ENCODE measurements around the gene DGCR2.
A peak's percentile ranks its signal among the peaks of the same experiment; 100 is the strongest.
"Not testable (repeated sequence)": the region's sequence is repeated elsewhere in the genome, so short reads cannot be mapped to it uniquely, and the experiment has no call there.

The DGCR2 gene, protein sequence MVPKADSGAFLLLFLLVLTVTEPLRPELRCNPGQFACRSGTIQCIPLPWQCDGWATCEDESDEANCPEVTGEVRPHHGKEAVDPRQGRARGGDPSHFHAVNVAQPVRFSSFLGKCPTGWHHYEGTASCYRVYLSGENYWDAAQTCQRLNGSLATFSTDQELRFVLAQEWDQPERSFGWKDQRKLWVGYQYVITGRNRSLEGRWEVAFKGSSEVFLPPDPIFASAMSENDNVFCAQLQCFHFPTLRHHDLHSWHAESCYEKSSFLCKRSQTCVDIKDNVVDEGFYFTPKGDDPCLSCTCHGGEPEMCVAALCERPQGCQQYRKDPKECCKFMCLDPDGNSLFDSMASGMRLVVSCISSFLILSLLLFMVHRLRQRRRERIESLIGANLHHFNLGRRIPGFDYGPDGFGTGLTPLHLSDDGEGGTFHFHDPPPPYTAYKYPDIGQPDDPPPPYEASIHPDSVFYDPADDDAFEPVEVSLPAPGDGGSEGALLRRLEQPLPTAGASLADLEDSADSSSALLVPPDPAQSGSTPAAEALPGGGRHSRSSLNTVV

DNA sequence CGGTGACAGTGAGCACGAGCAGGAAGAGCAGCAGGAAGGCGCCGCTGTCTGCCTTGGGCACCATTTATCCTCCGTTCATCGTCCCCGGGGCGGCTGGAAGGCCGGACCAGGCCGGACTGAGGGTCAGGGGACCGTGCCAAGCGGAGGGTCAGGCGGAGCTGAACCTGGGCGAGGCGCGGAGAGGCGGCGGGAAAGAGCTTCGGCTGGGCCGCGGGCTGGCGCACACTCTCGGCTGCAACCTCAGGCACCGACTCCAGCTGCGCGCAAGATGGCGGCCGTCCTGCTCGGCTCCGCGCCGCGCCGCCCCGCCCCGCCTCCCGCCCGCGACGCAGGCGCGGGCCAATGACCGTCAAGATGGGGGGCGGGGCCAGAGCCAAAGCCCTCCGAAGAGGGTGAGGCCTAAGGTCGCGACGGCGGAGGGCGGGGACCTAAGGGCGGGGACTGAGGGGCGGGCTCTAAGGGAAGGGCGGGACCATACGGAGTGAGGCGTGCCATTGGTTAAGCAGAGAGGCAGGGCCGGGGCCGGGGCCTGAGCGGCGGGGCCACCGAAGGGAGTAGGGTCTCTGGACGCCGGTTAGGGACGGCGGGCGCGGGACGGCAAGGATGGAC lies at the start of gene DGCR2:
TSS of gene DGCR2 (minus strand) at position 270 of the 609 bp plus-strand sequence. CDS start at position 64, 206 bp downstream.
- peak; percentile 98 for DNase-seq

GRCh38 chr22:19169947-19170318 lies 47.7 kb upstream of the DGCR2 start:
- no peak for DNase-seq

GRCh38 chr22:19169002-19169946 lies 47.1 kb upstream of the DGCR2 start:
- DNase-seq = peak; percentile 35

DNA sequence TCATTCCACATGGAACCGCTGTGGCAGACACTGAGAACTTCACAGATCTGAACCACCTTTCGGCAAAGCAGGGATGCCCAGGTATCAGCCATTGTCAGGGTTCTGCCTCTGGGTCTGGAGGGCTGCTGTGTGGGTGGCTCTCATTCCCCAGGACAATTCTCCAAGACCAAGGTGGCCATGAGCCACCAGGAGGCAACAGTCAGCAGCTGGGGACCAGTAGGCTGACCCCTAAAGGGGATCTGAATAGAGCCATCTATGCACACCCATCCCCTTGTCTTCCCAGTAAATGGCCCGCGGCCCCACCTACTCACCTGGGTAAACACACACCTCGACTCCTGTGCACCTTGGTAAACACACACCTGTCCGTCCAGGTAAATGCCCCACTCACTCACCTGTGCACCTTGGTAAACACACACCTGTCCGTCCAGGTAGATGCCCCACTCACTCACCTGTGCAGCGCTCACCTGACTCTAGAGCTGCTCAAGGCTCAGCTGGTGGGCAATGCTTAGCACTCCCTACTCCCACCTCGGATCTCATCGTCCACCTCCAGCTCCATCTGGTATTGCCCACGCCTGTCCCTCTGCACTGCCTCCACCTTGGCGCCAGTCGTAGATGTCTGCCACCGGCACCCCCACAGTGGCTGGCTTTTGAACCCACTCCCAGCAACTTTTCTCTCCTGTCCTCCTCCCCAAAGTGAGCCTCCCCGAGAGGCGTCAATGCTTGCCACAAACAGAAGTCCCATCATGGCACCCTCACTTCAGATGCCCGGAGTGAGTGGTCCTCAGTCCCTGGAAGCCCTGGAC lies 46.1 kb upstream of the DGCR2 start:
- DNase-seq = no peak

DNA sequence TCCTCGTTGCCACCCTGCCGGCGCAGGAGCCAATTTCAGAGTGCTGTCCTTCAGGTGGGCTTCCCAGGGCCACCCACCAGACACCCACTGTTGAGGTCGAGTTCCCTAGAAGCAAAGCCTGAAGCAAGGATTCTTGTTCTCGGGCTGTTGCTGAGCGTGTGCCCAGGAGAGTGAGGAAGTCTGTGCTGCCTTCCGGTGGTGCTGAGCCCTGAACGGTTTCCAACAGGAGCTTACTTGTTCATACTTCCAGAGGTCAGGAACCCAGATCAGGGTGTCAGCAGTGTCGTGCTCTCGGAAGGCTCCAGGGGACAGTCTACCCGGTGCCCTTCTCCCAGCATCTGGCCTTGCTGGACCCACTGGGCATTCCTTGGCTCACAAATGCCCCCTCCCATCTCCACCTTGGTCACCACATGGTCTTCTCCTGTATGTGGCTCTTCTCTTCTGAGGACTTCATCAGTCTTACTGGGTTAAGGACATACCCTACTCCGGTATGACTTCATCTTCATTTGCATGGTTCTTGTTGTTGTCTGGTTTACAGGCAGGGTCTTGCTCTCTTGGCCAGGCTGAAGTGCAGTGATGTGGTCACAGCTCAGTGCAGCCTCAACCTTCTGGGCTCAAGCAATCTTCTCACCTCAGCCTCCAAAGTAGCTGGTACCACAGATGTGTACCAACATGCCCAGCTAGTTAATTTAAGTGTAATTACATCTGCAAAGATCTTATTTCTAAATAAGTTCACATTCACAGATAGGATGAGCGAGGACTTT lies 45.1 kb upstream of the DGCR2 start:
- no peak for DNase-seq

GRCh38 chr22:19166421-19166820 lies 44.2 kb upstream of the DGCR2 start:
- no peak for DNase-seq

- DNase-seq = no peak
Observed at GRCh38 chr22:19164425-19164824, 42.2 kb upstream of the DGCR2 start.

DNA sequence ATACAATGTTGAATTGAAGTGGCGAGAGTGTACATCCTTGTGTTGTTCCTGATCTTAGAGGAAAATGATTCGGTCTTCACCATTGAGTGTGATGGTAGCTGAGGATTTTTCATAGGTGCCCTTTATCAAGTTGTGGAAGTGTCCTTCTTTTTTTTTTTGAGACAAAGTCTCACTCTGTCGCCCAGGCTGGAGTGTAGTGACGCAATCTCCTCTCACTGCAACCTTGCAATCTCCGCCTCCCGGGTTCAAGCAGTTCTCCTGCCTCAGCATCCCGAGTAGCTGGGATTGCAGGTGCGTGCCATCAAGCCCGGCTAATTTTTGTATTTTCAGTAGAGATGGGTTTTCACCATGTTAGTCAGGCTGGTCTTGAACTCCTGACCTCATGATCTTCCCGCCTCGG lies 36.4 kb upstream of the DGCR2 start:
- not testable (repeated sequence) for DNase-seq

GRCh38 chr22:19156109-19156508 lies 33.9 kb upstream of the DGCR2 start:
- not testable (repeated sequence) for DNase-seq

DNA sequence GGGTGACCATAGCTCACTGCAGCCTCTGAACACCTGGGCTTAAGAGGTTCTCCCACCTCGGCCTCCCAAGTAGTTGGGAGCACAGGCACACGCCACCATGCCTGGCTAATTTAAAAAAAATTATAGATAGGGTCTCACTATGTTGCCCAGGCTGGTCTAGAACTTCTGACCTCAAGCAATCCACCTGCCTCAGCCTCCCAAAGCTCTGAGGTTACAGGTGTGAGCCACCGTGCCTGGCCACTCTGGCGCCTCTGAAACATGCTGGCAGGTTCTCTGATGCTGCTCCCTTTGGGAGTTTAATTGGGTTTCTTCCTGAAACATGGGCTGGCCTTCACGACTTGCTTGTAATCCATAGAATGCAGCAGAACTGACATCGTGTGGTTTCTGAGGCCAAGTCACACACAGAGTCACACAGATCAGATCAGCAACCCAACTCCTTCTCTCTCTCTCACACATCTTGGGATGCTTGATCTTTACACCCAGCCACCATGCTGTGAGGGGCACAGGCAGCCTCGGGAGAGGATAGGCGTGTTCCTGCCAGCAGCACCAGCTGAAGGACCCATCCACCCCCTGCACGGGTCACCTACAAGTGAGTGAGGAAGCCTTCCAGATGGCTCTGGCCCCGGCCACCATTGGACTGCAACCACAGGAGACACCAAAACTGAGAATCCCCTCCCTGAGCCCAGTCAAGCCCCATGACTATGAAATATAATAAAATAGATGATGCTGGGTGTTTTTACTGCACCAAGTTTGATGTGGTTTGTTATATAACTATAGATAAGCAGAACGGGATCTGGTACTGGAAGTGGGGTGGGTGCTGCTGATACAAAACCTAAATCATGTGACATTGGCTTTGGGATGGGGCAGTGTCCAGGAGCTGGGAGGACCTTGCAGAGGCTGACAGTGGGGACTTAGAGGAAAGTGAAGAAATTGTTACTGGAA lies 31.0 kb upstream of the DGCR2 start:
- DNase-seq = peak; percentile 87

- no peak for DNase-seq
Observed at GRCh38 chr22:19151329-19152191, 29.3 kb upstream of the DGCR2 start.

DNA sequence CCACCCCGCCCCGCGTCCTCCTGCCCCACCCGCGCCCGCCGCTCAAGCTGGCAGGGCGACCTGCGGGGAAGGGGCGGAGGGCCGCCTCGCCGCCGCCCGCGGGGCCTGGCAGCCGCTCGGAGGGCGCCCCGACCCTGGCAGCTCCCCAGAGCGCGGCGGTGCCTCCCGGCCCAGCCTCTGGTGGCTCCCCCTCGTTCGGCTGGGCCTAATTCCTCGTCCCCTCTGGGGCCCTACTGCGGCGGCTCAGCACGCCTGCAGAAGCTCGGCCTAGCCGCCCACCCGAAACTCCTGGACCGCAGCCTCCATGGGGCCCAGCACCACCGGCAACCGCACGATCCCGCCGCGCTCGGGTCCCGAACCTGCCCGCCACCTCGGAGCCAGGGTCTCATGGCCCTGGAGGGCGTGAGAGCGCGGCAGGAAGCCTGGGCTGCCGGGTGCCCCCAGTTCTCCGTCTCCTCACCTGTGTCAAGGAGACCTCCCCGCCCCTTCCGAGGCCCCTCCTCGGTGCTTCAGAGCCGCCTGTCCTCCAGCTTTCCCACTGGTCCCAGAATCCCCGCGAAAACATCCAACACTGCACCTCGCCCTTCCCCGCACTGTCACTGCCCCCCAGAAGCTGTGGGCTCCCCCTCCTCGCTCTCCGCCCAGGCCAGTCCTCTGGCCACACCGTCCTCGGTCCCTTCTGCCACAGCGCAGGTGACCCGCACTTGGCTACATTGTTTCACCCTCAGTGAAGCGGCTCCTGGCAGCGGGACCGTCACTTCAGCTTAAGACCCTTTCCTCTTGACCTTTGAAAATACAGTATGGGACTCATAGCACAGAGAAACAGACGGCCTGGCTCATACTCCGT lies 28.5 kb upstream of the DGCR2 start:
- no peak for DNase-seq

GRCh38 chr22:19149991-19150390 lies 27.8 kb upstream of the DGCR2 start, which contains the start of gene GSC2:
TSS of gene GSC2 (minus strand) at chr22:19150292. CDS start at chr22:19150283, 9 bp downstream.
- DNase-seq = no peak

- no peak for DNase-seq
Observed at GRCh38 chr22:19149047-19149883, 27.1 kb upstream of the DGCR2 start.

DNA sequence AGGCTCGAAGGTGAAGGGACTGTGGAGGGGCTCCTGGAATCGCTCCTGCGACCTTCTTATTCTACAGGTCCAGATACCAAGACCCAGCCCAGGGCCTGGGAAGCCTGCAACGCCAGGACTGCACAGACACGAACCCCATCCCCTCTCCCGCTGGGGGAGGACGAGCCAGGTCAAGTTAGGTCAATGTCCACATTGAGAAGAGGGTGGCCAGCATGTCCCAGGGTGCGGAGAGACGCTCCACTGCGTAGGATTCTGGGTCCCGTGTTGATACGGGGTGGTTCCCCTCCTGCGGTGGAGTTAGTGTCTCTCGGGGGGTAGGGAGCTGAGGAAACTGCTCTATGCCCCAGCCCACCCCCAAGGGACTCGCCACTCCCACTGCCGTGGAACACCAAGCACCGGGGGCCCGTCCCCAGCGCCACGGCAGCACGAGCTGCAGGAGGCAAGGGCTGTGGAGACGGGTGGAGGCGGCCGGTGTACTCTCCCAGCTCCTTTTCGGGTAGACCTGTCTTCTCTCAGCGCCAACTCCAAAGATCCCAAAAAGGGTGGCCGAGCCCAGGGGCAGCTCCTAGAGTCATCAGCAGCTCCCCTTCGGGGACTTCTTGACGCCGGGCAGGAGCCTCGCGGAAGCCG lies 26.3 kb upstream of the DGCR2 start:
- no peak for DNase-seq

DNA sequence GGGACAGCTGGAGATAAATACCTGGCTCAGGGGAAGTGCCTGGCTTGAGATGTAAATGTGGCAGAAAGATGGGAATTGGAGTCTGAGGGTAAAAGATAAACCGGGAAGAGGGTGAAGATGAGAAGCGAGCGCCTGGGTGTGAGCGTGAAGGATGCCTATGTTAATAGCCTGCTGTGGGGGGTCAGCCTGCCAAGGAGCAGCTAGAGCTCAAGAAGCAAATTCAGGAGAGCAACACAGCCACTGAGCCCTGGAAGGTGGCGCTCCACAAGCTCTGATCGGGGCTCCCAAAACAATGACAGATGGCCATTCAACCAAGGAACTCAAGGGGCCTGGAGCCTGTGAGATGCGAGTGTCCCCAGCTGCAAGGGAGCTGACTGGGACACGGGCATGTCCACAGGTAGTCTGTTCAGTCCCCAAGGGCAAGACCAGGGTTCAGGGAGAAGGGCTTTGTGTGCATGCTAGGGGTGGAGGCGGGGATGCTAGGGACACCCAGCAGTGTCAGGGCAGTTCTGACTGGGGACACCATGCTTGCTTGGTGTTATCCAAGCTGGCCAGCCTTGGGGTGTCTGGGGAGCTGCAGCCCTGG lies 25.1 kb upstream of the DGCR2 start:
- DNase-seq = no peak
